Adrenal gland (tissue), 12 donors: ENCODE measurements around the gene PHC2. TPM values are rescaled to one million over a fixed set of nuclear protein-coding genes. Genes with fewer than 3 reads are reported as not detected.

Experiments
- DNase-seq, 7 donors: peaks; one replicate each; pipeline ENCODE4 v3.0.0-alpha.2; 2019 to 2020
- H3K27ac ChIP-seq, 5 donors: fragments of 200-600 bp; sonication (generic) in 4 of 5; 1 replicate in 3 of 5; 2 replicates in 2 of 5; pipeline versions ENCODE4 v1.5.1 to v1.8.0; 2016 to 2020; ENCODE audit warnings: mild to moderate bottlenecking in 1 of 5
- H3K27me3 ChIP-seq: fragments of 200-600 bp; 2 replicates; pipeline ENCODE4 v1.8.0; 2021
- H3K36me3 ChIP-seq, 2 donors: fragments of 200-600 bp; replicated peaks in 1 of 2; 1 replicate in 1 of 2; 2 replicates in 1 of 2; pipeline versions ENCODE4 v1.5.1 to v1.8.0; 2018 to 2022
- H3K4me1 ChIP-seq, 2 donors: fragments of 200-600 bp; replicated peaks in 1 of 2; 1 replicate in 1 of 2; 2 replicates in 1 of 2; pipeline versions ENCODE4 v1.5.1 to v1.8.0; 2018 to 2021
- H3K4me3 ChIP-seq, 4 donors: fragments of 200-600 bp; sonication (generic) in 3 of 4; one replicate each; pipeline ENCODE4 v1.5.1; 2016 to 2018
- H3K9me3 ChIP-seq, 3 donors: fragments of 200-600 bp; sonication (generic) in 1 of 3; replicated peaks in 1 of 3; 1 replicate in 2 of 3; 2 replicates in 1 of 3; pipeline versions ENCODE4 v1.5.1 to v1.8.0; 2016 to 2021
- POLR2A ChIP-seq, 2 donors: fragments of 450-650 bp; IDR thresholded peaks; one replicate each; pipeline ENCODE4 v1.6.1; 2017; ENCODE audit warnings: antibody characterized with exemption in 2 of 2, mild to moderate bottlenecking in 2 of 2, moderate library complexity in 1 of 2
- WGBS, 4 donors: extraction: QIAGEN DNeasy Blood & Tissue Kit in 2 of 4; methylation state at CpG; one replicate each; pipeline versions ENCODE4 v1.1.5 to v1.1.7; 2013 to 2017; 5-methylcytosine and 5-hydroxymethylcytosine counted together
- intact Hi-C, 2 donors: fragments of 100-400 bp; cut with DNase I; formaldehyde crosslinking; loops; one replicate each; pipeline versions ENCODE4 v1.14.1 to v1.15.0; 2022 to 2023
- polyA plus RNA-seq, 3 donors: library from polyadenylated mRNA; stranded (reverse); fragments of 200-250 nt in 2 of 3; fragments of 350-450 nt in 1 of 3; fragmentation: Illumina TruSeq in 1 of 3; extraction: RNeasy Lipid Tissue Mini Kit (QIAGEN cat#74804) in 1 of 3; gene quantifications; one replicate each; pipeline ENCODE4 v1.2.3, GENCODE V29; 2013 to 2014
- total RNA-seq, 9 donors: library from RNA; depleted of rRNA in 4 of 9; stranded (reverse); fragments of >200 nt in 4 of 9; fragments of 120-200 nt in 1 of 9; fragmentation: NEBNext Ultra II Directional in 1 of 9; extraction: Animal tissue kit (Norgen Biotek cat#: 25700) in 1 of 9; gene quantifications; one replicate each; pipeline versions ENCODE4 v1.1.0 to v1.2.4, GENCODE V29; 2013 to 2023
- TF ChIP-seq, protein P1 (sequence below), 6 experiments: fragments of 450-650 bp in 4 of 6; fragments of 200-600 bp in 2 of 6; sonication (generic) in 1 of 6; IDR thresholded peaks; 1 replicate in 5 of 6; 2 replicates in 1 of 6; pipeline versions ENCODE4 v1.5.1 to v1.8.0; 2016 to 2021; ENCODE audit warnings: antibody characterized with exemption in 6 of 6, mild to moderate bottlenecking in 2 of 6, moderate library complexity in 1 of 6
- donor health status: healthy with polysubstance abuse.
- donor health status: Bipolar disorder and iron deficiency.
- donor health status: DM: yes; HTN: yes; CAD: no.
- donor health status: DM: no; HTN: no; CAD: no.
- donor health status: DM: no; HTN: no; CAD: no.
- donor health status: DM: yes; HTN: yes; CAD: no.

Gene PHC2
- total and polyA plus RNA-seq, 12 donors: 24.9 to 164 (median 112) TPM

GRCh38 chr1:33348676-33349080, 82.2 kb downstream of the PHC2 start:
- intact Hi-C loops: no loop called here
- peak in 3 of 7 donors; percentile 21 to 67 (median 53) for DNase-seq
- Histone ChIP-seq H3K4me1 (peaks cover 49 to 57% of the 10 kb centered on the region in 2 donors), H3K4me3 (peak overlapping the region; percentile 38 to 88 (median 78)), H3K36me3 (peaks cover 0 to 7% of the 10 kb centered on the region in 2 donors), H3K27me3 (no peaks in the 10 kb centered on the region), H3K27ac (peak overlapping the region; percentile 86 to 98 (median 96)), H3K9me3 (no peaks in the 10 kb centered on the region)
- no peak for TF ChIP-seq POLR2A (IDR thresholded peaks at IDR 0.05)
- TF ChIP-seq, protein P1, sequence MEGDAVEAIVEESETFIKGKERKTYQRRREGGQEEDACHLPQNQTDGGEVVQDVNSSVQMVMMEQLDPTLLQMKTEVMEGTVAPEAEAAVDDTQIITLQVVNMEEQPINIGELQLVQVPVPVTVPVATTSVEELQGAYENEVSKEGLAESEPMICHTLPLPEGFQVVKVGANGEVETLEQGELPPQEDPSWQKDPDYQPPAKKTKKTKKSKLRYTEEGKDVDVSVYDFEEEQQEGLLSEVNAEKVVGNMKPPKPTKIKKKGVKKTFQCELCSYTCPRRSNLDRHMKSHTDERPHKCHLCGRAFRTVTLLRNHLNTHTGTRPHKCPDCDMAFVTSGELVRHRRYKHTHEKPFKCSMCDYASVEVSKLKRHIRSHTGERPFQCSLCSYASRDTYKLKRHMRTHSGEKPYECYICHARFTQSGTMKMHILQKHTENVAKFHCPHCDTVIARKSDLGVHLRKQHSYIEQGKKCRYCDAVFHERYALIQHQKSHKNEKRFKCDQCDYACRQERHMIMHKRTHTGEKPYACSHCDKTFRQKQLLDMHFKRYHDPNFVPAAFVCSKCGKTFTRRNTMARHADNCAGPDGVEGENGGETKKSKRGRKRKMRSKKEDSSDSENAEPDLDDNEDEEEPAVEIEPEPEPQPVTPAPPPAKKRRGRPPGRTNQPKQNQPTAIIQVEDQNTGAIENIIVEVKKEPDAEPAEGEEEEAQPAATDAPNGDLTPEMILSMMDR (IDR thresholded peaks at IDR 0.05): no peak
- WGBS, 4 donors: 1 to 3% (median 2%) methylated on average over 11 of the region's 11 CpGs

DNA sequence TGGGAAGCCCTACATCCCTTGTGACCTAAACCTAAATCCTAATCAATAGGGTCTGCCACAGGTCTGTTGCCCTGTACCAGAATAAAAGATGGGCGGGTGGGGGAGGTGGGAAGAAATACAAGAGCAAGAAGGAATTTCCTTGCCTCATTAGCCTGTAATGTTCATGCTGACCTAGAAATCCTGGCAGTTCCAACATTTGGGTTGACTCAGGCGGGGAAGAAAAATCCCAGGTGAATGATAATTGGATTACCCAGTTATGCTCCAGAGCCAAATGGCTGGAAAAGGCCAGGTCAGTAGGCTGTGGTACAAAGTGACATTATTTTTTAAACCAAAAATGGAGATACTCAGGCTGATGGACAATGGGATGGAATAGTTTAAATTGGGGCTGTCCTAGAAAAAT, 82.7 kb downstream of the PHC2 start:
- Histone ChIP-seq H3K4me3 (peak overlapping the region in 3 of 4 donors; percentile 76 to 88 (median 81)), H3K27me3 (no peaks in the 10 kb centered on the region), H3K4me1 (peaks cover 51 to 62% of the 10 kb centered on the region in 2 donors), H3K9me3 (no peaks in the 10 kb centered on the region), H3K27ac (peak overlapping the region; percentile 86 to 98 (median 96)), H3K36me3 (peaks cover 0 to 2% of the 10 kb centered on the region in 2 donors)
- intact Hi-C loops: no loop called here
- DNase-seq: peak in 1 of 7 donors; percentile 16
- no peak for TF ChIP-seq POLR2A (IDR thresholded peaks at IDR 0.05)
- TF ChIP-seq, protein P1 (IDR thresholded peaks at IDR 0.05): no peak
- WGBS, 4 donors: 26 to 32% (median 28%) methylated on average over 2 of the region's 2 CpGs

DNA sequence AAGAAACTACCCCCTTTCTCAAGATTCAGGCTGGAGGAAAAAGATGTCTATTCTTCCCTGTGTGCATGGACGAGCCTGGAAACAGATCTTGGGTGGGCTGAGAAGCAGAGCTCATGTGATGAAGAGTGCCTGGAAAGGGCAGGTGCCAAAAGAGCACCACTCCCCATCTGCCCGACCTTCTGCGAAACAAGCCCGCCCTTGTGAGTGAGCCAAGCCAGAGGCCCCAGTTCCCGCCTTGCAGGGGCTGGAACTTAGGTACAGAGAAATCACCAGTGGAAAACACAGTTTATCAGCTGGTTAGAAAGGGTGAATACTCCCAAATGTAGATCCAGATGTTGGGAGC, 83.3 kb downstream of the PHC2 start:
- Histone ChIP-seq H3K27ac (peak overlapping the region; percentile 86 to 98 (median 96)), H3K4me3 (peak overlapping the region in 1 of 4 donors; percentile 81), H3K27me3 (no peaks in the 10 kb centered on the region), H3K4me1 (peaks cover 56 to 68% of the 10 kb centered on the region in 2 donors), H3K9me3 (no peaks in the 10 kb centered on the region), H3K36me3 (peaks cover 0 to 6% of the 10 kb centered on the region in 2 donors)
- intact Hi-C loops: no loop called here
- WGBS, 4 donors: 28 to 35% (median 33%) methylated on average over 5 of the region's 5 CpGs
- peak in 3 of 7 donors; percentile 40 to 58 (median 50) for DNase-seq
- TF ChIP-seq POLR2A (IDR thresholded peaks at IDR 0.05): no peak
- TF ChIP-seq, protein P1 (IDR thresholded peaks at IDR 0.05): no peak

- no peaks in the 10 kb centered on the region for H3K9me3 ChIP-seq
- 5 to 16% (median 12%) methylated on average over 2 of the region's 2 CpGs for WGBS, 4 donors
- H3K27me3 ChIP-seq: no peaks in the 10 kb centered on the region
- DNase-seq: peak in 6 of 7 donors; percentile 65 to 88 (median 79)
- H3K4me1 ChIP-seq: peaks cover 61 to 73% of the 10 kb centered on the region in 2 donors
- peaks cover 0 to 8% of the 10 kb centered on the region in 2 donors for H3K36me3 ChIP-seq
- H3K27ac ChIP-seq: peak overlapping the region; percentile 86 to 98 (median 96)
- peak overlapping the region in 1 of 4 donors; percentile 81 for H3K4me3 ChIP-seq
- intact Hi-C loops: no loop called here
- TF ChIP-seq, protein P1 (IDR thresholded peaks at IDR 0.05): no peak
- TF ChIP-seq POLR2A (IDR thresholded peaks at IDR 0.05): peak; percentile 81 to 86
Observed at GRCh38 chr1:33346927-33347649, 83.8 kb downstream of the PHC2 start.
